Testis (tissue), 2 donors: ENCODE data around the gene RNF123.

ENCODE experiments used
- POLR2A ChIP-seq: fragments of 450-650 bp; IDR thresholded peaks from one replicate; pipeline ENCODE4 v1.6.1; 2017; ENCODE audit warnings: antibody characterized with exemption, mild to moderate bottlenecking, moderate library complexity
- TF ChIP-seq, protein P1 (sequence below), 3 experiments: fragments of 450-650 bp in 2 of 3; fragments of 200-600 bp in 1 of 3; sonication (generic) in 1 of 3; IDR thresholded peaks; one replicate each; pipeline ENCODE4 v1.5.1; 2016 to 2019; ENCODE audit warnings: antibody characterized with exemption in 3 of 3, mild to moderate bottlenecking in 2 of 3, moderate library complexity in 1 of 3

DNA sequence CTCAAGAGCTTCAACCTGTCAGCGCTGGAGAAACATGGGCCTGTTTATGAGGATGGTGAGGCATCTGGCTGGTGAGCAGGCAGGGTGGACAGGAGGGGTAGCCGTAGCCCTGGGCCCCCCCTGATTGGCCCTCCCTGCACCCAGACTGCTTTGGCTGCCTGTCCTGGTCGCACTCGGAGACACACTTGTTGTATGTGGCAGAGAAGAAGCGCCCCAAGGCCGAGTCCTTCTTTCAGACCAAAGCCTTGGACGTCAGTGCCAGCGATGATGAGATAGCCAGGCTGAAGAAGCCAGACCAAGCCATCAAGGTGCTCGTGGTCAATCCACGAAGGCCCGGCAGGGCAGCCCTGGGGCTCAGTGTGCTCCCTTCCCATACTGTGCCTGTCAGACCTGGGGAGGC is 13.4 kb upstream of the RNF123 start:
- TF ChIP-seq, protein P1, sequence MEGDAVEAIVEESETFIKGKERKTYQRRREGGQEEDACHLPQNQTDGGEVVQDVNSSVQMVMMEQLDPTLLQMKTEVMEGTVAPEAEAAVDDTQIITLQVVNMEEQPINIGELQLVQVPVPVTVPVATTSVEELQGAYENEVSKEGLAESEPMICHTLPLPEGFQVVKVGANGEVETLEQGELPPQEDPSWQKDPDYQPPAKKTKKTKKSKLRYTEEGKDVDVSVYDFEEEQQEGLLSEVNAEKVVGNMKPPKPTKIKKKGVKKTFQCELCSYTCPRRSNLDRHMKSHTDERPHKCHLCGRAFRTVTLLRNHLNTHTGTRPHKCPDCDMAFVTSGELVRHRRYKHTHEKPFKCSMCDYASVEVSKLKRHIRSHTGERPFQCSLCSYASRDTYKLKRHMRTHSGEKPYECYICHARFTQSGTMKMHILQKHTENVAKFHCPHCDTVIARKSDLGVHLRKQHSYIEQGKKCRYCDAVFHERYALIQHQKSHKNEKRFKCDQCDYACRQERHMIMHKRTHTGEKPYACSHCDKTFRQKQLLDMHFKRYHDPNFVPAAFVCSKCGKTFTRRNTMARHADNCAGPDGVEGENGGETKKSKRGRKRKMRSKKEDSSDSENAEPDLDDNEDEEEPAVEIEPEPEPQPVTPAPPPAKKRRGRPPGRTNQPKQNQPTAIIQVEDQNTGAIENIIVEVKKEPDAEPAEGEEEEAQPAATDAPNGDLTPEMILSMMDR (IDR thresholded peaks at IDR 0.05): no peak
- no peak for TF ChIP-seq POLR2A
